ENCODE measurements around the gene TPBGL. TPM values are rescaled to one million over a fixed set of nuclear protein-coding genes. Genes with fewer than 3 reads are reported as not detected.

Gene TPBGL
- total RNA-seq, 1 donor from 2014 or later, result not detected

DNA sequence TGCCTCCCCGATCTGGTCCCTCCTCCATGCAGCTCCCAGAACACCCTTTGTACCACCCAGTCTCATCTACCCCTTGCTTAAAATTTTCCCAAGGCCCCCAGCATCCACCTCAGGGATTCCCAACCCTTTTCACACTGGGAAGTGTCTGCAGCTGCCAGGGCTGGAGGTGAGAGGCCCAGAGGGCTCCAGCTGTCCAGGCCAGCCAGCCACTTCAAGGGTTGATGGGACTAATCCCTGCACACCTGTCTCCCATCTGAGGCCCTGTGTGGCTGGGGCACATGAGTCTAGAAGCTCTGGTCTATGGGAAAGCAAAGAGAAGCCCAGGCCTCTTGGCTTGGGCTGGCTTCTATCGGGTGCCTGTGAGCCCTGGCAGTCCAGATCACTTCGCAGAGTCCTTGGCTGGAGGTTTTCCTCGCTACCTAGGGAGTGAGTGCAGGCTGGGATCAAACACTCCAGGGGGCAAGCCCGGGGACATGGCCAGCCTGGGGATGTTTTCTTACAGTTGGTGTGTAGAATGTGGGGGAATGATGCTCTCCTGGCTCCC lies 41.1 kb upstream of the TPBGL start:
- intact Hi-C loops (cut with micrococcal nuclease), result no loop called here
- no peak overlapping the region for H3K4me3 Mint-ChIP-seq
- TF ChIP-seq, protein P1, sequence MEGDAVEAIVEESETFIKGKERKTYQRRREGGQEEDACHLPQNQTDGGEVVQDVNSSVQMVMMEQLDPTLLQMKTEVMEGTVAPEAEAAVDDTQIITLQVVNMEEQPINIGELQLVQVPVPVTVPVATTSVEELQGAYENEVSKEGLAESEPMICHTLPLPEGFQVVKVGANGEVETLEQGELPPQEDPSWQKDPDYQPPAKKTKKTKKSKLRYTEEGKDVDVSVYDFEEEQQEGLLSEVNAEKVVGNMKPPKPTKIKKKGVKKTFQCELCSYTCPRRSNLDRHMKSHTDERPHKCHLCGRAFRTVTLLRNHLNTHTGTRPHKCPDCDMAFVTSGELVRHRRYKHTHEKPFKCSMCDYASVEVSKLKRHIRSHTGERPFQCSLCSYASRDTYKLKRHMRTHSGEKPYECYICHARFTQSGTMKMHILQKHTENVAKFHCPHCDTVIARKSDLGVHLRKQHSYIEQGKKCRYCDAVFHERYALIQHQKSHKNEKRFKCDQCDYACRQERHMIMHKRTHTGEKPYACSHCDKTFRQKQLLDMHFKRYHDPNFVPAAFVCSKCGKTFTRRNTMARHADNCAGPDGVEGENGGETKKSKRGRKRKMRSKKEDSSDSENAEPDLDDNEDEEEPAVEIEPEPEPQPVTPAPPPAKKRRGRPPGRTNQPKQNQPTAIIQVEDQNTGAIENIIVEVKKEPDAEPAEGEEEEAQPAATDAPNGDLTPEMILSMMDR (IDR thresholded peaks at IDR 0.05), result no peak
- H3K27ac Mint-ChIP-seq, result no peak overlapping the region
- no peaks in the 10 kb centered on the region for H3K36me3 Mint-ChIP-seq (ENCODE audit: low read depth)
- no peak for ATAC-seq (ENCODE audit: low read depth)
- CTCF ChIA-PET, result no interaction called here
- POLR2A ChIA-PET, result no interaction called here
- H3K9me3 Mint-ChIP-seq, result no peaks in the 10 kb centered on the region
- H3K27me3 Mint-ChIP-seq, result peaks cover 4% of the 10 kb centered on the region
- no peaks in the 10 kb centered on the region for H3K4me1 Mint-ChIP-seq
- no peak for DNase-seq

DNA sequence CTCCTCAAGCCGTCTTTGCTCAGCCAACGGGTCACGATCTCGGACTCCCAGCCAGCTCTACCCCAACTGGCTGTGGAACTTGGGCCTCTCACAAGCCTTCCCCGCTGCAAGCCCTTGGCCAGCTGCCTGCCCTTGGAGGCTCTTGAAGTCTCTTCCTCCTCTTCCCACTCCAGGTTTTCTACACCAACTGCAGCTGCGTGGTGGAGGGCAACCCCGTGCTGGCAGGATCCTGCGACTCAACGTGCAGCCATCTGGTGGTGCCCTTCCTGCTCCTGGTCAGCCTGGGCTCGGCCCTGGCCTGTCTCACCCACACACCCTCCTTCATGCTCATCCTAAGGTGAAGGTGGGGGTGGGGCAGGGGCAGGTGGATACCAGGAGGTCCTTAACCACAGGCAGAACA lies 40.5 kb upstream of the TPBGL start:
- Mint-ChIP-seq H3K27me3 (peaks cover 4% of the 10 kb centered on the region), H3K27ac (no peak overlapping the region), H3K9me3 (no peaks in the 10 kb centered on the region), H3K36me3 (ENCODE audit: low read depth) (no peaks in the 10 kb centered on the region), H3K4me3 (no peak overlapping the region), H3K4me1 (no peaks in the 10 kb centered on the region)
- TF ChIP-seq, protein P1 (IDR thresholded peaks at IDR 0.05), result no peak
- no peak for DNase-seq
- POLR2A ChIA-PET, result no interaction called here
- intact Hi-C loops (cut with micrococcal nuclease), result no loop called here
- no peak for ATAC-seq (ENCODE audit: low read depth)
- CTCF ChIA-PET, result no interaction called here

DNA sequence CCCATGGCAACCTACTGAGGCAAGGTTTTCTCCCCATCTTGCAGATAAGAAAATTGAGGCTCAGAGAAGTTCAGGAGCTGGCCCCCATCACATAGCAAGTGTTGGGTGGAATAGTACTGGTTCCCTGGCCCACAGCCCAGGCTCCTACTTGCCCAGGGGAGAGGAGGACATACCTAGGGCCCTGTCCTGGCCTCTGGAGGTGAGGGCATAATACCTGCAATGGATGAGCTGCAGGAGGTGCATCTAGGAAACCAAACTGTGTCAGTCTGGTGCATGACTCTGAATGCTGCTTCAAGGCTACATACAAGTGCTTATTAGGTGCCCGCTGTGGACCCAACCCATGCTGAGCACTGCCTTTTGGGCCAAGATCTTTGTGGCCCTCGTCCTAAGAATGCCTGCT lies 40.0 kb upstream of the TPBGL start:
- Mint-ChIP-seq H3K27me3 (peaks cover 4% of the 10 kb centered on the region), H3K4me3 (no peak overlapping the region), H3K9me3 (no peaks in the 10 kb centered on the region), H3K36me3 (ENCODE audit: low read depth) (no peaks in the 10 kb centered on the region), H3K27ac (no peak overlapping the region), H3K4me1 (no peaks in the 10 kb centered on the region)
- ATAC-seq (ENCODE audit: low read depth) (no peak), DNase-seq (no peak)
- POLR2A ChIA-PET, result no interaction called here
- CTCF ChIA-PET, result no interaction called here
- TF ChIP-seq, protein P1 (IDR thresholded peaks at IDR 0.05), result no peak
- intact Hi-C loops (cut with micrococcal nuclease), result no loop called here

DNA sequence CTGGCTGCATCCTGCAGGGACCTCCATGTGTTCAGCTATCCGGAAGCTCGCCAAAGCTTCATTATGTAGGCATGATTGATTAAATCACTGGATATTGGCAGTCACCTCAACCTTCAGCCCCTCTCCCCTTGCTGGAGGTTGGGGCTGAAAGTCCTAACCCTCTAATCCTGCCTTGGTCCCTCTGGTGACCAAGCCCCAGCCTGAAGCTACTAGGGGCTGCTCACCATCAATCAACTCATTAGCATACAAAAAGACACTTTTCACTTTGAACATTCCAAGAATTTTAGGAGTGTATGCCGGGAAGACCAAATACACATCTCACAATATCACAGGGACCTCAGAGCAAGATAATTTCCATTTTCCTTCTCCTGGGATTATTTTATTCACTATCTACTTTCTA lies 38.8 kb upstream of the TPBGL start:
- ChIA-PET CTCF (no interaction called here), POLR2A (no interaction called here)
- intact Hi-C loops (cut with micrococcal nuclease), result no loop called here
- Mint-ChIP-seq H3K36me3 (ENCODE audit: low read depth) (no peaks in the 10 kb centered on the region), H3K4me1 (no peaks in the 10 kb centered on the region), H3K27me3 (no peaks in the 10 kb centered on the region), H3K27ac (no peak overlapping the region), H3K9me3 (no peaks in the 10 kb centered on the region), H3K4me3 (no peak overlapping the region)
- TF ChIP-seq, protein P1 (IDR thresholded peaks at IDR 0.05), result no peak
- DNase-seq (no peak), ATAC-seq (ENCODE audit: low read depth) (no peak)

DNA sequence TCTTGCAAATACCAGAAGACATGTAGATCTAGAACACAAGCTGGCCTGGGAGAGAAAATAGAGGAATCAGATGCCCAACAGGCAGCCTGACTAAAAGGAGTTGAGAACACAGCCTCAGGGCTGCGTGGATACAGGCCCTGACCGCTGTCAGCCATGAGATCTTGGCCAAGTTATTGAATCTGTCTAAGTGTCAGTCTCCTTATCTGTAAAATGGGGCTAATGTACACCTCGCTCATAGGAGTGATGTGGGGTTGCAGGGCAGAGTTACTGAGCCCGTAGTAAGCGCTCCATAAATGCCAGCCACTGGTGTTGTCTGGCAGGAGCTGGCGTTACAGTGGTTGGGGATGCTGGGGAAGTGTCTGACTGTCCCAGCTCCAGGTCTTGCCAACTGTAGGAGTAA lies 38.4 kb upstream of the TPBGL start:
- TF ChIP-seq, protein P1 (IDR thresholded peaks at IDR 0.05), result no peak
- no peak overlapping the region for H3K4me3 Mint-ChIP-seq
- intact Hi-C loops (cut with micrococcal nuclease), result no loop called here

More for the DNA sequence above, 38.4 kb upstream of the TPBGL start:
- no peak overlapping the region for H3K27ac Mint-ChIP-seq
- DNase-seq (no peak), ATAC-seq (ENCODE audit: low read depth) (no peak)
- no peaks in the 10 kb centered on the region for H3K36me3 Mint-ChIP-seq (ENCODE audit: low read depth)
- CTCF ChIA-PET, result no interaction called here
- POLR2A ChIA-PET, result no interaction called here
- H3K9me3 Mint-ChIP-seq, result no peaks in the 10 kb centered on the region
- H3K27me3 Mint-ChIP-seq, result no peaks in the 10 kb centered on the region
- no peaks in the 10 kb centered on the region for H3K4me1 Mint-ChIP-seq

Data from activated B cell treated with CpG ODN at 0.5 μM for 24 hours (primary cell).